SU-DHL-6 (cell line): Measurements from ENCODE around the gene NYAP2.

ENCODE experiments used
- H2AFZ ChIP-seq: fragments of 200-600 bp; sonication (generic); 2 replicates; pipeline ENCODE4 v1.6.1; 2014; ENCODE audit warnings: low read depth, mild to moderate bottlenecking, moderate library complexity, mixed read lengths, antibody characterized with exemption, low read length; ENCODE audit not compliant: severe bottlenecking
- H3F3A ChIP-seq: fragments of 200-600 bp; shearing (Covaris generic); 2 replicates; pipeline ENCODE4 v1.6.0; 2016; ENCODE audit warnings: antibody characterized with exemption, mild to moderate bottlenecking; ENCODE audit not compliant: insufficient read depth
- H3K27ac ChIP-seq: fragments of 200-600 bp; sonication (generic); 2 replicates; pipeline ENCODE4 v1.5.1; 2016; ENCODE audit warnings: low read depth, mild to moderate bottlenecking, low read length, moderate library complexity, mixed read lengths
- H3K27me3 ChIP-seq: fragments of 200-600 bp; sonication (generic), shearing (Covaris generic); 2 replicates; pipeline ENCODE4 v1.6.0; 2014; ENCODE audit warnings: mild to moderate bottlenecking, low read length
- H3K36me3 ChIP-seq: fragments of 200-600 bp; sonication (generic); 2 replicates; pipeline ENCODE4 v1.6.1; 2014; ENCODE audit warnings: mild to moderate bottlenecking, low read length, mixed read lengths
- H3K4me2 ChIP-seq: fragments of 300-600, 200-600 bp; shearing (Covaris generic), sonication (generic); 2 replicates; pipeline ENCODE4 v1.6.0; 2014; ENCODE audit warnings: low read length, low read depth, mild to moderate bottlenecking; ENCODE audit not compliant: poor library complexity, severe bottlenecking
- H3K4me3 ChIP-seq: fragments of 200-600 bp; sonication (generic); 2 replicates; pipeline ENCODE4 v1.5.1; 2014; ENCODE audit warnings: antibody characterized with exemption, low read length, mild to moderate bottlenecking, mixed read lengths; ENCODE audit not compliant: insufficient read depth, poor library complexity, severe bottlenecking
- H3K79me2 ChIP-seq: fragments of 200-600 bp; sonication (generic); 2 replicates; pipeline ENCODE4 v1.6.1; 2014; ENCODE audit warnings: mild to moderate bottlenecking, low read length, moderate library complexity; ENCODE audit not compliant: insufficient read depth
- H3K9ac ChIP-seq: fragments of 200-600 bp; sonication (generic); 2 replicates; pipeline ENCODE4 v1.7.0; 2014; ENCODE audit warnings: mild to moderate bottlenecking, low read length
- H3K9me2 ChIP-seq: fragments of 200-600 bp; sonication (generic); replicated peaks from 2 replicates; pipeline ENCODE4 v1.6.1; 2014; ENCODE audit warnings: low read length; ENCODE audit not compliant: insufficient read depth
- H3K9me3 ChIP-seq: fragments of 200-600 bp; sonication (generic); 2 replicates; pipeline ENCODE4 v1.6.1; 2014; ENCODE audit warnings: low read length, mixed read lengths; ENCODE audit not compliant: insufficient read depth
- H4K20me1 ChIP-seq: fragments of 200-600 bp; sonication (generic); 2 replicates; pipeline ENCODE4 v1.6.1; 2014; ENCODE audit warnings: low read depth, mild to moderate bottlenecking, antibody characterized with exemption, low read length, moderate library complexity, mixed read lengths
- CTCF ChIP-seq: fragments of 200-600 bp; sonication (generic); IDR thresholded peaks from one replicate; pipeline ENCODE4 v1.5.1; 2017; ENCODE audit warnings: antibody characterized with exemption, mild to moderate bottlenecking, low read length, moderate library complexity; ENCODE audit not compliant: insufficient read depth, poor library complexity, severe bottlenecking
- EZH2phosphoT487 ChIP-seq: fragments of 200-600 bp; sonication (generic), shearing (Covaris generic); conservative IDR thresholded peaks from 2 replicates; pipeline ENCODE4 v1.6.1; 2018; ENCODE audit warnings: mild to moderate bottlenecking, antibody characterized with exemption, low read length, moderate library complexity, mixed read lengths

NYAP2 gene

DNA sequence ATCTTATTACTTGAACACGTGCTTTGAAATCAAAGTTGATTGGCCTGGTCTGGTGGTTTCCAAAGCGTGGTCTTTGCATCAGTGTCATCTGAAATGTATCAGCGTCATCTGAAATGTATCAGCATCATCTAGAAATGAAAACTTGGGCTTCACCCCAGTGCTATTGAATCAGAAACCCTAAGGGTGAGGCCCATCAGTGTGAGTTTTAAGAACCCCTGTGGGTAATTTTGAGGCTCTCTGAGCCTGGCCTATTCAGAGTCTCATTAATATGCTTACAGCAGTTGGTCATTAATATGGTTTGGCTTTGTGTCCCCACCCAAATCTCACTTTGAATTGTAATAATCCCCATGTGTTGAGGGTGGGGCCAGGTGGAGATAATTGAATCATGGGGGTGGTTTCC lies 85.2 kb downstream of the NYAP2 start:
- H3K79me2 ChIP-seq: no peaks in the 10 kb centered on the region
- no peak overlapping the region for H3K4me3 ChIP-seq
- no peaks in the 10 kb centered on the region for H3F3A ChIP-seq
- H3K9me3 ChIP-seq: no peaks in the 10 kb centered on the region
- no peak overlapping the region for H2AFZ ChIP-seq
- TF ChIP-seq CTCF (no peak), EZH2phosphoT487 (no peak)
- H3K4me2 ChIP-seq: no peak overlapping the region
- H4K20me1 ChIP-seq: no peaks in the 10 kb centered on the region
- no peaks in the 10 kb centered on the region for H3K27me3 ChIP-seq
- no peak overlapping the region for H3K9ac ChIP-seq
- no peak overlapping the region for H3K27ac ChIP-seq
- no peaks in the 10 kb centered on the region for H3K9me2 ChIP-seq
- no peaks in the 10 kb centered on the region for H3K36me3 ChIP-seq

- no peak overlapping the region for H3K4me2 ChIP-seq
- no peaks in the 10 kb centered on the region for H3K36me3 ChIP-seq
- no peak overlapping the region for H3K27ac ChIP-seq
- no peaks in the 10 kb centered on the region for H3K9me3 ChIP-seq
- H2AFZ ChIP-seq: no peak overlapping the region
- no peak overlapping the region for H3K9ac ChIP-seq
- H3F3A ChIP-seq: no peaks in the 10 kb centered on the region
- H3K27me3 ChIP-seq: no peaks in the 10 kb centered on the region
- H3K9me2 ChIP-seq: no peaks in the 10 kb centered on the region
- H4K20me1 ChIP-seq: no peaks in the 10 kb centered on the region
- no peak overlapping the region for H3K4me3 ChIP-seq
- TF ChIP-seq CTCF: no peak
- TF ChIP-seq EZH2phosphoT487: no peak
- no peaks in the 10 kb centered on the region for H3K79me2 ChIP-seq
These were observed 86.7 kb downstream of the NYAP2 start for GRCh38 chr2:225486236-225486635.

DNA sequence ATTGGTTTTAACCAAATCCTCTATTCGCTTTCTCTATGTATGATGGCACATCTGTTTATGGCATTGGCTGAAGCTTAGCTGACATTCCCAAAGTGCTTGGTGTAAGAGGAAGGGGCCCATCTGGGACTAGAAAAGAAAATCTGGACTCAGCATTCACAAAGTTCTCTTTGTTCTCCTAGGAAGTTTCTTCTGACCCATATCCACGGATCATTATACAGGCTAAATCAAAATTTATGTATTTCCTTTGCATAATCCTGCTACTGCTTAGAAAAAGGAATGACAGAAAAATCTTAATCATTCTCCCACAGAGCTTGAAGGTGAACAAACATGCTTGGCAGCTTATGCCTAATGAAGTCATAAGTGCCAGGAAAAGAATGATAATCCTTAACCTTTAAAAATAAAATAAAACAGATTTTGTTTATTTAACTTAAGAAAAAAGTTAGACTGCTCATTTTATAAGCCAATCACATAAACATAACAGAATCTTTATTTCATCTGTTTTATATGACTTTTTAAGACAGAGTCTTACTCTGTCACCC lies 88.4 kb downstream of the NYAP2 start:
- Histone ChIP-seq H3F3A (no peaks in the 10 kb centered on the region), H3K9ac (no peak overlapping the region), H3K36me3 (no peaks in the 10 kb centered on the region), H3K27ac (no peak overlapping the region), H3K9me3 (no peaks in the 10 kb centered on the region), H3K4me3 (no peak overlapping the region), H3K79me2 (no peaks in the 10 kb centered on the region), H4K20me1 (no peaks in the 10 kb centered on the region), H2AFZ (no peak overlapping the region), H3K4me2 (no peak overlapping the region), H3K27me3 (no peaks in the 10 kb centered on the region), H3K9me2 (no peaks in the 10 kb centered on the region)
- TF ChIP-seq EZH2phosphoT487: no peak
- TF ChIP-seq CTCF: no peak
